Suprapubic skin (tissue), 4 donors: ENCODE results near the gene ZNF407. TPM values are rescaled to one million over a fixed set of nuclear protein-coding genes. Genes with fewer than 3 reads are reported as not detected.

ENCODE experiments used
- DNase-seq, 2 donors: peaks; one replicate each; pipeline ENCODE4 v3.0.0-alpha.2; 2019; ENCODE audit warnings: low spot score in 2 of 2
- H3K27ac ChIP-seq: fragments of 200-600 bp; sonication (generic); one replicate; pipeline ENCODE4 v1.5.1; 2019
- H3K27me3 ChIP-seq: fragments of 200-600 bp; sonication (generic); one replicate; pipeline ENCODE4 v1.5.1; 2019
- H3K36me3 ChIP-seq: fragments of 200-600 bp; sonication (generic); one replicate; pipeline ENCODE4 v1.5.1; 2019
- H3K4me1 ChIP-seq: fragments of 200-600 bp; sonication (generic); one replicate; pipeline ENCODE4 v1.5.1; 2019
- H3K4me3 ChIP-seq: fragments of 200-600 bp; sonication (generic); one replicate; pipeline ENCODE4 v1.5.1; 2019; ENCODE audit warnings: mild to moderate bottlenecking
- H3K9me3 ChIP-seq: fragments of 200-600 bp; sonication (generic); one replicate; pipeline ENCODE4 v1.5.1; 2019
- EP300 ChIP-seq: sonication (generic); formaldehyde crosslinking; IDR thresholded peaks from one replicate; pipeline ENCODE4 v1.6.1; 2017; ENCODE audit warnings: antibody characterized with exemption
- POLR2A ChIP-seq, 2 donors: fragments of 450-650 bp; IDR thresholded peaks; one replicate each; pipeline ENCODE4 v1.6.1; 2017; ENCODE audit warnings: antibody characterized with exemption in 2 of 2, mild to moderate bottlenecking in 2 of 2, moderate library complexity in 2 of 2
- POLR2AphosphoS5 ChIP-seq, 3 donors: sonication (generic); formaldehyde crosslinking; IDR thresholded peaks; one replicate each; pipeline ENCODE4 v1.6.1; 2017; ENCODE audit warnings: antibody characterized with exemption in 3 of 3
- WGBS: methylation state at CpG from one replicate; pipeline ENCODE4 v1.1.5; 2018; 5-methylcytosine and 5-hydroxymethylcytosine counted together
- total RNA-seq, 4 donors: library from RNA; depleted of rRNA; stranded (reverse); fragments of >200 nt; gene quantifications; one replicate each; pipeline ENCODE4 v1.1.0, GENCODE V29; 2016
- TF ChIP-seq, protein P1 (sequence below), 2 donors: fragments of 200-600 bp in 1 of 2; fragments of 450-650 bp in 1 of 2; sonication (generic) in 1 of 2; IDR thresholded peaks; one replicate each; pipeline ENCODE4 v1.5.1; 2016 to 2019; ENCODE audit warnings: antibody characterized with exemption in 2 of 2, mild to moderate bottlenecking in 1 of 2, moderate library complexity in 1 of 2

ZNF407 gene
- total RNA-seq, 4 donors from 2014 or later, result 10.7 to 22.1 (median 13.8) TPM

DNA sequence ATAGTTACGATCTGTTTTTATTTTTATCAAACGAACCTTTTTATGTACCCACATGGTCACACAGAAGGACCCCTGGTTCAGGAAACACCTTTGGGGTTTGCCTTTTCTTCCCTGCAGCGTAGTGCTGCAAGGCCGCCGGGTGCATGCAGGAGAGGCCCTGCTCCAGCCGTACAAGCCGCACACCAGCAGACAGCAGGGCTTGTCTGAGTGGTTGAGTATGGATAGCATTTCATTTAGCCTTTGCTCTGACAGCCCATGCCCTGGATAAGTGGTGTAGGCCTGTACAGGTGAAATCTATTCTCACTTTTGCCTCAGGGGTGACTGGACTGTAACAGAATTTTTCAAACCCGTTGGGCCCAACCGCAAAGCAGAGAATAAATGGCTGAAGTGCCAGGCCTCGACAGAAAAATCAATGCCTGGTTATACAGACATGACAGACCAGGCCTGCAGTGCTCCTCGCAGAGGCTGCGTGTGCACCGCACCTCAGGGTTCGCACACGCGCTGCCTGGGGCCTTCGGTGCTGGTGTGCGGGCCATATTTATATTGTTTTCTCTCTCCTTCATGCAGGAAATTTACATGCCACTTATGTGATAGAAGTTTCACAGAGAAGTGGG lies 279.1 kb downstream of the ZNF407 start:
- Histone ChIP-seq H3K4me3 (no peak overlapping the region), H3K4me1 (no peaks in the 10 kb centered on the region), H3K27ac (no peak overlapping the region), H3K9me3 (no peaks in the 10 kb centered on the region), H3K27me3 (no peaks in the 10 kb centered on the region), H3K36me3 (peaks cover 14% of the 10 kb centered on the region)
- no peak for DNase-seq
- TF ChIP-seq EP300 (no peak), POLR2AphosphoS5 (IDR thresholded peaks at IDR 0.05) (no peak), POLR2A (IDR thresholded peaks at IDR 0.05) (no peak)
- TF ChIP-seq, protein P1, sequence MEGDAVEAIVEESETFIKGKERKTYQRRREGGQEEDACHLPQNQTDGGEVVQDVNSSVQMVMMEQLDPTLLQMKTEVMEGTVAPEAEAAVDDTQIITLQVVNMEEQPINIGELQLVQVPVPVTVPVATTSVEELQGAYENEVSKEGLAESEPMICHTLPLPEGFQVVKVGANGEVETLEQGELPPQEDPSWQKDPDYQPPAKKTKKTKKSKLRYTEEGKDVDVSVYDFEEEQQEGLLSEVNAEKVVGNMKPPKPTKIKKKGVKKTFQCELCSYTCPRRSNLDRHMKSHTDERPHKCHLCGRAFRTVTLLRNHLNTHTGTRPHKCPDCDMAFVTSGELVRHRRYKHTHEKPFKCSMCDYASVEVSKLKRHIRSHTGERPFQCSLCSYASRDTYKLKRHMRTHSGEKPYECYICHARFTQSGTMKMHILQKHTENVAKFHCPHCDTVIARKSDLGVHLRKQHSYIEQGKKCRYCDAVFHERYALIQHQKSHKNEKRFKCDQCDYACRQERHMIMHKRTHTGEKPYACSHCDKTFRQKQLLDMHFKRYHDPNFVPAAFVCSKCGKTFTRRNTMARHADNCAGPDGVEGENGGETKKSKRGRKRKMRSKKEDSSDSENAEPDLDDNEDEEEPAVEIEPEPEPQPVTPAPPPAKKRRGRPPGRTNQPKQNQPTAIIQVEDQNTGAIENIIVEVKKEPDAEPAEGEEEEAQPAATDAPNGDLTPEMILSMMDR (IDR thresholded peaks at IDR 0.05), result no peak
- 93% methylated on average over 18 of the region's 18 CpGs for WGBS

DNA sequence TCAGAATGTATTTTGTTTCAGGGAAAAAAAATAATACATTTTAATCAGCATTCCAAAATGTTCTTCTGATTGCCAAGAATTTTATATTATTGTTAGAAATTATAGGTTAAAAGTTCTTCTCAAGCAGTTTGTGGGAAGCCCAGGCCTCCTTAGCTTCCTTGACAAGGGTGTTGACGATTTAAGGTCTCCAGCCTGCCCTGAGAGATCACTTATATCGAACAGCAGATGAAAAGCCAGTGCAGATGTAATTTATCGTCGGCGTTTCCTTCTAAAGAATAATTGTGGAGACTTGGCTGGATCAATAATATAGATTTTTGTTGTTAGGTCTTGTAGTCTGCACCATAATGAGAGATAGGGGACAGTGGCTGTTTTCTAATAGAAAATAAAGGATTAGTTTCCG lies 280.6 kb downstream of the ZNF407 start:
- no peak overlapping the region for H3K27ac ChIP-seq
- WGBS, result 96% methylated on average over 6 of the region's 6 CpGs
- DNase-seq, result no peak
- TF ChIP-seq, protein P1 (IDR thresholded peaks at IDR 0.05), result no peak
- TF ChIP-seq POLR2A (IDR thresholded peaks at IDR 0.05) (no peak), EP300 (no peak), POLR2AphosphoS5 (IDR thresholded peaks at IDR 0.05) (no peak)
- H3K9me3 ChIP-seq, result no peaks in the 10 kb centered on the region
- H3K27me3 ChIP-seq, result no peaks in the 10 kb centered on the region
- H3K4me1 ChIP-seq, result no peaks in the 10 kb centered on the region
- peaks cover 24% of the 10 kb centered on the region for H3K36me3 ChIP-seq
- no peak overlapping the region for H3K4me3 ChIP-seq

DNA sequence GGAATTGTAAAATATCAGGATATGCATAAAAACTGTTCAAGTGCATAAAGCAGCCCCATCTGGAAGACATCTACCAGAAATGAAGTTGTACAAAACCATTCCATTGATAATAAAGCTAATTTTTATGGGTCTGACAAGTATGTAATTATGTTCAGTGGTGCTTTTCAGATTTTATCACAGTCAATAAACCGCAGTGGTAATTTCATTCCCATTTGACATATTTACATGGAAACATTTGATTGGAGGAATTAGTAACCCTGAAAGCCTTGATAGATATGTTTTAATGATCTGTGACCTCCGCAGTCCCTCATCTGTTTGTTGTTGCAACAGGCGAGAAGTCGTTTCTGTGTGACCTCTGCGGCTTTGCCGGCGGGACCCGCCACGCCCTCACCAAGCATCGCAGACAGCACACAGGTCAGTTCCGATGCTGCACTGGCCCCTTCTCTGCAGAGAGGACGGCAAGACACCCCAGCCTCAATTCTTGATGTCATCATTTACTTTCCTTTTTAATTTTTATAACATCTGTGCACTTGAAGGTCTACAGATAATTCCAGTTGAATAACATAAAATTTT lies 283.1 kb downstream of the ZNF407 start:
- 77% methylated on average over 12 of the region's 12 CpGs for WGBS

DNA sequence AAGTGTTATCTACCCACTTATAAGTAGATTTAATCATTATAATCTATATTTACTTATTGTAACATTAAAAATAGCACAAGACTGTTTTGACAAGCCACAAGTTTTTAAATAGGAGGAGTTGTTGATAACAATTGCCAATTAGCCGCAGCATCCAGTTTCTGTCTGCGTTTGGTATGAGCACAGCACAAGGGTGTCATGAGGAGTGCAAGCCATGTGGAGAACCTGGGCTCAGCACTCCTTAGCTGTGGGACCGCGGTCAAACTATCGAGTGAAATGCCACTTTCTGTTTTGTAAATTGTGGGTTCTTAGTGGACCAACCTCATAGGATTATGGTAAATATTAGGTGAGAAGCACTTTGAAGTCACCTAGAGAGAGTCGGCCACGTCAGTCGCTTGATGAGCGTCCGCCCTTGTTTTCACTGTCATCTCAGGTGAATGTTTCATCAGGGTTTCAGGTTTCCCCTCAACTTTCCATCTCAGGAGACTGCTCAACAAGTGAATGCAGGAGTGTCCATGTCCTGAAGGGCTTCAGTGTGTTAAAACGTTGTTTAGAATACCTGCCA lies 294.5 kb downstream of the ZNF407 start:
- Histone ChIP-seq H3K9me3 (no peaks in the 10 kb centered on the region), H3K4me3 (no peak overlapping the region), H3K27me3 (no peaks in the 10 kb centered on the region), H3K27ac (no peak overlapping the region), H3K4me1 (no peaks in the 10 kb centered on the region), H3K36me3 (peaks cover 14% of the 10 kb centered on the region)
- 94% methylated on average over 11 of the region's 11 CpGs for WGBS
- DNase-seq, result no peak
- TF ChIP-seq, protein P1 (IDR thresholded peaks at IDR 0.05), result no peak
- TF ChIP-seq POLR2A (IDR thresholded peaks at IDR 0.05) (no peak), POLR2AphosphoS5 (IDR thresholded peaks at IDR 0.05) (no peak), EP300 (no peak)

More for the DNA sequence above, 283.1 kb downstream of the ZNF407 start:
- no peak for DNase-seq
- Histone ChIP-seq H3K4me3 (no peak overlapping the region), H3K4me1 (no peaks in the 10 kb centered on the region), H3K9me3 (no peaks in the 10 kb centered on the region), H3K27me3 (no peaks in the 10 kb centered on the region), H3K27ac (no peak overlapping the region), H3K36me3 (peaks cover 27% of the 10 kb centered on the region)
- TF ChIP-seq POLR2AphosphoS5 (IDR thresholded peaks at IDR 0.05) (no peak), POLR2A (IDR thresholded peaks at IDR 0.05) (no peak), EP300 (no peak)
- TF ChIP-seq, protein P1 (IDR thresholded peaks at IDR 0.05), result no peak

DNA sequence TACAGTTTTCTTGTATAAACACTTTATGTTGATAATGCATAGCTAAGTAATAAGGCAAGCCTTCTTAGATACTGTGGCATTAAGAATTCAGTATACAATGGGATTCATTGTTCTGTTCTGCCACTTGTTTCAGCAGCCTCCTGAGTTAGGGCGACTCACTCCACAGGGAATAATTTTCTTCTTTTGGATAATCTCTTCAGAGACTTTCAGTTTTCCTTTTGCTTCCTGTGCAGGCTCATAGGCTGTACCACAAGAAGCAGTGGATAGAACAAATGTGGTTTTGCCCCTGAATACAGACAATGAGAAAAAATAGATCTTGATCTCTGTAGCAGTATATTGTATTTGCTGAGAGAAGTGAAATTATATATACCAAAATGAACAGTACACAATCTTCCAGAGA lies 298.0 kb downstream of the ZNF407 start:
- H3K4me1 ChIP-seq, result no peaks in the 10 kb centered on the region
- 62% methylated on average over 1 of the region's 1 CpG for WGBS
- DNase-seq, result no peak
- no peaks in the 10 kb centered on the region for H3K9me3 ChIP-seq
- no peaks in the 10 kb centered on the region for H3K27me3 ChIP-seq
- no peak overlapping the region for H3K27ac ChIP-seq
- peaks cover 6% of the 10 kb centered on the region for H3K36me3 ChIP-seq
- no peak overlapping the region for H3K4me3 ChIP-seq
- TF ChIP-seq, protein P1 (IDR thresholded peaks at IDR 0.05), result no peak
- TF ChIP-seq POLR2AphosphoS5 (IDR thresholded peaks at IDR 0.05), result no peak
- no peak for TF ChIP-seq POLR2A (IDR thresholded peaks at IDR 0.05)
- TF ChIP-seq EP300, result no peak
